Fibroblast of lung (primary cell): ENCODE results near the gene NPIPA5.

Experiments
- EZH2 ChIP-seq: IDR thresholded peaks from 2 replicates; pipeline ENCODE4 v1.5.1; 2012; ENCODE audit warnings: low read length, control low read depth, mild to moderate bottlenecking; ENCODE audit errors: missing control alignments
- TF ChIP-seq, protein P1 (sequence below), 2 donors: IDR thresholded peaks in 1 of 2; conservative IDR thresholded peaks in 1 of 2; 1 replicate in 1 of 2; 2 replicates in 1 of 2; pipeline ENCODE4 v1.5.1; 2011 to 2012; ENCODE audit warnings: low read length in 2 of 2, control low read depth in 1 of 2, inconsistent platforms in 1 of 2, low read depth in 1 of 2, mild to moderate bottlenecking in 1 of 2

DNA sequence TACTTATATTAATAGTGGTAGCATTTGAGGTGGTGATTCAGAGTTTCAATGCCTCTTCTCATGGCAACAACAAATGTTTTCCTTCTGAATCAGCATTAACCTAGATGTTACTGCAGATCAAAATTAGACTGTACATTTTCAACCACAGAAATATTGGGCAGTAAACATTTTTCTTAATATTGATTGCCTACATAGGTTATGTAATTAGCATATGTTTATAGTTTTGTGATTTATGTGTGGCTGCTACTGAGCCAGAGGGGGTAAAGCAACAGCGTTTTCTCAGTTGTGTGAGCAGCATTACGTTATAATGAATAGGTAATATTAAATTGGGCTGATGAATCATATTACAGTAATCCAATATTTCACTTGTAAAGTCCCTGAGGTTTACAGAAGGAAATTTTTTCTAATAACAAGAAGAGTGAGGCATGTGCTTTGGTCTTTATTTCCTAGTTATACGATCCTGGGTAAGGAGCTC, 37.5 kb upstream of the NPIPA5 start:
- TF ChIP-seq, protein P1, sequence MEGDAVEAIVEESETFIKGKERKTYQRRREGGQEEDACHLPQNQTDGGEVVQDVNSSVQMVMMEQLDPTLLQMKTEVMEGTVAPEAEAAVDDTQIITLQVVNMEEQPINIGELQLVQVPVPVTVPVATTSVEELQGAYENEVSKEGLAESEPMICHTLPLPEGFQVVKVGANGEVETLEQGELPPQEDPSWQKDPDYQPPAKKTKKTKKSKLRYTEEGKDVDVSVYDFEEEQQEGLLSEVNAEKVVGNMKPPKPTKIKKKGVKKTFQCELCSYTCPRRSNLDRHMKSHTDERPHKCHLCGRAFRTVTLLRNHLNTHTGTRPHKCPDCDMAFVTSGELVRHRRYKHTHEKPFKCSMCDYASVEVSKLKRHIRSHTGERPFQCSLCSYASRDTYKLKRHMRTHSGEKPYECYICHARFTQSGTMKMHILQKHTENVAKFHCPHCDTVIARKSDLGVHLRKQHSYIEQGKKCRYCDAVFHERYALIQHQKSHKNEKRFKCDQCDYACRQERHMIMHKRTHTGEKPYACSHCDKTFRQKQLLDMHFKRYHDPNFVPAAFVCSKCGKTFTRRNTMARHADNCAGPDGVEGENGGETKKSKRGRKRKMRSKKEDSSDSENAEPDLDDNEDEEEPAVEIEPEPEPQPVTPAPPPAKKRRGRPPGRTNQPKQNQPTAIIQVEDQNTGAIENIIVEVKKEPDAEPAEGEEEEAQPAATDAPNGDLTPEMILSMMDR (conservative IDR thresholded peaks at IDR 0.05 in 1 of 2, IDR thresholded peaks at IDR 0.05 in 1 of 2; ENCODE audit: low read depth in 1 of 2, low read length in 2 of 2): no peak
- no peak for TF ChIP-seq EZH2
